ENCODE measurements around the gene NUF2. TPM values are rescaled to one million over a fixed set of nuclear protein-coding genes. Genes with fewer than 3 reads are reported as not detected.

Gene NUF2
- total and polyA plus RNA-seq, 2 of the 8 experiments (the other 6 are each of a cell fraction or from before 2014, with no cell fraction given) = 12.1 to 28.3 TPM

DNA sequence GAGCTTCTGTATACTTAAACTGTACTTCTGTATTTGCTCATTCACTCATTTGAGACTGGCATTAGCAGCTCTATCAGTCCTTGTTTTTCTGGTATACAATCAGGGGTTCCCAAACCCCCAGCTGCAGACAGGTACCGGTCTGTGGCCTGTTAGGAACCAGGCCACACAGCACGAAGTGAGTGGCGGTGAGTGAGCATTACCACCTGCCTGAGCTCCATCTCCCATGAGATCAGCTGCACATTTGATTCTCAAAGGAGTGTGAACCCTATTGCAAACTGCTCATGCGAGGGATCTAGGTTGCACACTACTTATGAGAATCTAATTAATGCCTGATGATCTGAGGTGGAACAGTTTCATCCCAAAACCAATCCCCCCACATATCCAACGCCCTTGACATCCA lies 18.2 kb upstream of the NUF2 start:
- Histone ChIP-seq H3K9me3 (ENCODE audit: insufficient read depth in 2 of 2, low read depth in 1 of 2, low read length in 1 of 2) (no peaks in the 10 kb centered on the region), H3K9ac (replicated peaks in 1 of 4; ENCODE audit: extremely low read depth in 1 of 4, low read depth in 3 of 4, low read length in 3 of 4) (no peak overlapping the region), H3K36me3 (ENCODE audit: control insufficient read depth in 2 of 4, insufficient read depth in 4 of 4, low read length in 3 of 4) (peaks cover 0 to 2% (median 0%) of the 10 kb centered on the region in 4 experiments; a peak in 1 of 8 replicates), H3K4me3 (ENCODE audit: extremely low read depth in 1 of 4, insufficient read depth in 2 of 4, low read depth in 3 of 4, low read length in 4 of 4) (no peak overlapping the region), H3K18ac (ENCODE audit: extremely low read depth, low read length) (no peak overlapping the region), H3K23ac (ENCODE audit: insufficient read length) (no peak overlapping the region), H3K79me2 (ENCODE audit: control insufficient read depth in 1 of 2, insufficient read depth in 2 of 2, low read length in 2 of 2) (no peaks in the 10 kb centered on the region), H4K91ac (replicated peaks; ENCODE audit: insufficient read length, low read length) (no peak overlapping the region), H3K27me3 (replicated peaks in 1 of 4; ENCODE audit: control insufficient read depth in 3 of 4, extremely low read depth in 1 of 4, insufficient read depth in 3 of 4, low read length in 3 of 4) (no peaks in the 10 kb centered on the region), H2BK20ac (ENCODE audit: low read length) (no peak overlapping the region), H2AK5ac (ENCODE audit: low read depth, low read length) (no peak overlapping the region), H3K4ac (replicated peaks; ENCODE audit: insufficient read length, low read depth, low read length) (no peak overlapping the region), H3K56ac (replicated peaks; ENCODE audit: insufficient read length, low read depth, low read length) (no peak overlapping the region), H2BK120ac (replicated peaks; ENCODE audit: low read depth, low read length) (no peak overlapping the region), H4K5ac (ENCODE audit: insufficient read length, low read depth, low read length) (no peak overlapping the region), H2AFZ (ENCODE audit: low read length) (no peak overlapping the region), H4K20me1 (replicated peaks in 1 of 2; ENCODE audit: control insufficient read depth in 1 of 2, insufficient read depth in 2 of 2, low read length in 2 of 2) (no peaks in the 10 kb centered on the region), H2BK12ac (ENCODE audit: low read depth, low read length) (no peak overlapping the region), H3K27ac (ENCODE audit: low read depth, low read length) (no peak overlapping the region), H4K8ac (ENCODE audit: extremely low read depth, insufficient read depth, low read length) (no peak overlapping the region), H3K4me2 (ENCODE audit: insufficient read depth in 1 of 2, low read depth in 2 of 2, low read length in 2 of 2) (no peak overlapping the region), H3K4me1 (replicated peaks in 1 of 4; ENCODE audit: control insufficient read depth in 3 of 4, insufficient read depth in 4 of 4, low read length in 3 of 4) (peaks cover 0 to under 1% (median 0%) of the 10 kb centered on the region in 4 experiments; a peak in 1 of 7 replicates), H3K79me1 (ENCODE audit: low read depth, low read length) (no peaks in the 10 kb centered on the region), H3K14ac (ENCODE audit: insufficient read length) (no peak overlapping the region), H3K23me2 (ENCODE audit: low read depth, low read length) (no peaks in the 10 kb centered on the region), H2BK5ac (ENCODE audit: low read depth, low read length) (no peak overlapping the region), H2BK15ac (ENCODE audit: low read length) (no peak overlapping the region)
- FAIRE-seq (no peak), DNase-seq (ENCODE audit: low read depth in 1 of 2, low spot score in 2 of 2) (no peak)
- WGBS, 2 experiments (ENCODE audit: extremely low coverage in 1 of 2, insufficient coverage in 1 of 2, insufficient read length in 1 of 2, insufficient replicate concordance in 2 of 2, low coverage in 1 of 2, low lambda C conversion rate in 2 of 2, missing lambda C conversion rate in 1 of 2) = 91% methylated on average over 5 of the region's 5 CpGs; no CpG with 5 or more reads in 1 of the 2 experiments
- POLR2A ChIA-PET (ENCODE audit: partially characterized antibody) = no interaction called here
- CTCF ChIA-PET (ENCODE audit: partially characterized antibody) = interaction anchor here (1.9 kb wide), 1 partner anchor 10 kb away, joined by 5 read pairs; no protein-coding TSS in a partner anchor
- no peak for TF ChIP-seq CEBPB (IDR thresholded peaks at IDR 0.05; ENCODE audit: low read depth, low read length)
- no peak for TF ChIP-seq EP300 (IDR thresholded peaks at IDR 0.05; ENCODE audit: borderline replicate concordance in 1 of 2, low read depth in 2 of 2, low read length in 2 of 2)
- TF ChIP-seq GTF2F1 (IDR thresholded peaks at IDR 0.05; ENCODE audit: borderline replicate concordance, low read depth, low read length) = no peak
- TF ChIP-seq SUZ12 (IDR thresholded peaks at IDR 0.05; ENCODE audit: low read length) = no peak
- TF ChIP-seq RFX5 (IDR thresholded peaks at IDR 0.05; ENCODE audit: borderline replicate concordance, low read depth, low read length) = no peak

All from H1 (cell line).